Small intestine (tissue), 7 donors: ENCODE measurements around the gene CIITA. TPM values are rescaled to one million over a fixed set of nuclear protein-coding genes. Genes with fewer than 3 reads are reported as not detected.
"Not testable (repeated sequence)": the region's sequence is repeated elsewhere in the genome, so short reads cannot be mapped to it uniquely, and the experiment has no call there.

Experiments used
- DNase-seq, 2 donors: peaks; one replicate each; pipeline versions ENCODE4 v3.0.0 to v3.0.0-alpha.2; 2013
- FAIRE-seq: peaks from 2 replicates; lab custom pipeline; 2012; peaks lifted over from hg19 to GRCh38; lab: Jason Lieb, UNC
- H3K27ac ChIP-seq, 3 donors: one replicate each; pipeline ENCODE4 v1.5.1; 2013; ENCODE audit warnings: low read length in 2 of 3, mild to moderate bottlenecking in 2 of 3, control low read depth in 1 of 3, inconsistent platforms in 1 of 3, low read depth in 1 of 3, moderate library complexity in 1 of 3
- H3K27me3 ChIP-seq, 3 donors: one replicate each; pipeline ENCODE4 v1.6.1; 2013; ENCODE audit warnings: low read length in 3 of 3, inconsistent platforms in 1 of 3; ENCODE audit not compliant: control insufficient read depth in 3 of 3, insufficient read depth in 3 of 3
- H3K36me3 ChIP-seq, 3 donors: one replicate each; pipeline ENCODE4 v1.6.1; 2013; ENCODE audit warnings: low read length in 3 of 3, inconsistent platforms in 1 of 3, low read depth in 1 of 3, mild to moderate bottlenecking in 1 of 3, moderate library complexity in 1 of 3; ENCODE audit not compliant: control insufficient read depth in 3 of 3, insufficient read depth in 2 of 3
- H3K4me1 ChIP-seq, 3 donors: one replicate each; pipeline ENCODE4 v1.6.1; 2013; ENCODE audit warnings: low read length in 2 of 3, inconsistent platforms in 1 of 3, low read depth in 1 of 3, mild to moderate bottlenecking in 1 of 3, moderate library complexity in 1 of 3; ENCODE audit not compliant: control insufficient read depth in 3 of 3, insufficient read depth in 2 of 3
- H3K4me3 ChIP-seq, 3 donors: one replicate each; pipeline ENCODE4 v1.5.1; 2013; ENCODE audit warnings: low read length in 3 of 3, control low read depth in 1 of 3, inconsistent platforms in 1 of 3, low read depth in 1 of 3, mild to moderate bottlenecking in 1 of 3, moderate library complexity in 1 of 3
- H3K9me3 ChIP-seq, 2 donors: one replicate each; pipeline ENCODE4 v1.6.1; 2013; ENCODE audit warnings: low read depth in 1 of 2, low read length in 1 of 2; ENCODE audit not compliant: control insufficient read depth in 2 of 2, insufficient read depth in 1 of 2
- WGBS, 3 donors: extraction: QIAGEN DNeasy Blood & Tissue Kit; methylation state at CpG; one replicate each; pipeline ENCODE4 v1.1.7; 2013; 5-methylcytosine and 5-hydroxymethylcytosine counted together
- polyA plus RNA-seq, 4 donors: library from polyadenylated mRNA; stranded (reverse) in 3 of 4; unstranded in 1 of 4; fragments of 200-250 nt in 3 of 4; fragments of 120-200 nt in 1 of 4; gene quantifications; one replicate each; pipeline versions ENCODE4 v1.2.1 to v1.2.3, GENCODE V29; 2013
- donor health status: healthy with polysubstance abuse.
- donor health status: control.
- donor health status: control.
- donor health status: Bipolar disorder and iron deficiency.
- donor health status: healthy.

CIITA gene
- polyA plus RNA-seq, 4 donors: 8.1 to 11.7 (median 10.4) TPM

GRCh38 chr16:10964039-10964890, 87.3 kb downstream of the CIITA start:
- Histone ChIP-seq H3K27ac (peak overlapping the region in 1 of 3 donors; percentile 13), H3K9me3 (no peaks in the 10 kb centered on the region), H3K27me3 (no peaks in the 10 kb centered on the region), H3K4me3 (no peak overlapping the region), H3K4me1 (peaks cover 0 to 5% (median 0%) of the 10 kb centered on the region in 3 donors), H3K36me3 (peaks cover 4 to 40% (median 11%) of the 10 kb centered on the region in 3 donors)
- FAIRE-seq: no peak
- 31 to 36% (median 35%) methylated on average over 20 of the region's 20 CpGs for WGBS, 3 donors
- peak; percentile 75 to 86 for DNase-seq

DNA sequence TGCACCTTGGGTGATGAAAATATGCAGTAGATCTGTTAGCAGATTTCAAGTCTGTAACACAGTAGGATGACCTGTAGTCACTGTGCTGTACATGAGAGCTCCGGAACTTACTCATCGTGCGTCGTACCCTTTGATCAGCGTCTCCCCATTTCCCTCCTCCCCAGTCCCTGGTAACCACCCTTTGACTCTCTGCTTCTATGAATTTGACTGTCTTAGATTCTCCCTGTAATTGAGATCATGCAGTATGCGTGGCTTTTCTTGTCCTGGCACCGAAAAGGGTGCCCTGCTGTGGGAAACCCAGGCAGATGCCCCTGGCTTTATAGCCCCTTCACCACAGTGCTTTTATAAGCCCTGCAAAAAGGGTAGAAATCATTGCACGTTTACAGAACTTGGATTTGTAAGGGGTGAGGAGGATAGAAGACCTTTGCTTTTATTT, 87.9 kb downstream of the CIITA start:
- no peaks in the 10 kb centered on the region for H3K27me3 ChIP-seq
- 65 to 85% (median 76%) methylated on average over 8 of the region's 8 CpGs for WGBS, 3 donors
- peaks cover 4 to 41% (median 11%) of the 10 kb centered on the region in 3 donors for H3K36me3 ChIP-seq
- H3K4me3 ChIP-seq: no peak overlapping the region
- H3K27ac ChIP-seq: peak overlapping the region in 1 of 3 donors; percentile 30
- no peak for FAIRE-seq
- peaks cover 0 to 5% (median 0%) of the 10 kb centered on the region in 3 donors for H3K4me1 ChIP-seq
- H3K9me3 ChIP-seq: no peaks in the 10 kb centered on the region
- DNase-seq: no peak

GRCh38 chr16:10965440-10966061, 88.5 kb downstream of the CIITA start:
- H3K36me3 ChIP-seq: peaks cover 4 to 45% (median 11%) of the 10 kb centered on the region in 3 donors
- H3K27me3 ChIP-seq: no peaks in the 10 kb centered on the region
- FAIRE-seq (no peak), DNase-seq (no peak)
- H3K27ac ChIP-seq: no peak overlapping the region
- H3K4me3 ChIP-seq: no peak overlapping the region
- peaks cover 0 to 5% (median 0%) of the 10 kb centered on the region in 3 donors for H3K4me1 ChIP-seq
- no peaks in the 10 kb centered on the region for H3K9me3 ChIP-seq
- WGBS, 3 donors: 69 to 76% (median 73%) methylated on average over 6 of the region's 6 CpGs

DNA sequence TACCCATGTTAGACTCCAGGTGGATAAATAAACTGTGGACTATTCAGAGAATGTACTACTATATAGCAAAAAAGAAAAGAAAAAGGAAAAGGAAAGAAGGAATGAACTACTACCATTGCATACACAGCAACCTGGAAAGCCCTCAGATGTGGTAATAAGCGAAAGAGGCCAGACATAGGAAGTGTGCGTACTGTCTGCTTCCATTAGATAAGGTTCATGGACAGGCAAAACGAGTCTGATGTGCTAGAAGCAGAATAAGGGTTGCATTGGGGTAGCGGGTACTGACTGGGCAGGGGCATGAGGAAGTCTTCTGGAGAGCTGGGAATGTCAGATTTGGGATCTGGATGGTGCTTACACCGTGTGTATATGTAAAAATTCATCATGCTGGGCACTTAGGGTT, 89.1 kb downstream of the CIITA start:
- Histone ChIP-seq H3K9me3 (no peaks in the 10 kb centered on the region), H3K27me3 (no peaks in the 10 kb centered on the region), H3K4me1 (peaks cover 0 to 5% (median 0%) of the 10 kb centered on the region in 3 donors), H3K4me3 (no peak overlapping the region), H3K27ac (no peak overlapping the region), H3K36me3 (peaks cover 4 to 49% (median 11%) of the 10 kb centered on the region in 3 donors)
- DNase-seq: no peak
- no peak for FAIRE-seq
- WGBS, 3 donors: 84 to 87% (median 85%) methylated on average over 5 of the region's 5 CpGs

DNA sequence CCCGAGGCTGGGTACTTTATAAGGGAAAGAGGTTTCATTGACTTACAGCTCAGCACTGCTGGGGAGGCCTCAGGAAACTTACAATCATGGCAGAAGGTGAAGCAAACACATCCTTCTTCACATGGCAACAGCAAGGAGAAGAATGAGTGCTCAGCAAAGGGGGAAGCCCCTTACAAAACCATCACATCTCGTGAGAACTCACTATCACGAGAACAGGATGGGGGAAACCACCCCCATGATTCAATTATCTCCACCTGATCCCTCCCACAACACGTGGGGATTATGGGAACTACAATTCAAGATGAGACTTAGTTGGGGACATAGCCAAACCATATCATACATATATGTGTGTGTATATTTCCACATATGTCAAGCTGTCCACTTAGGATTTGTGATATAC, 89.6 kb downstream of the CIITA start:
- not testable (repeated sequence) for H3K27me3 ChIP-seq, H3K4me1 ChIP-seq, FAIRE-seq, H3K27ac ChIP-seq, H3K4me3 ChIP-seq, H3K9me3 ChIP-seq, DNase-seq
- WGBS, 3 donors: 59 to 68% (median 65%) methylated on average over 4 of the region's 4 CpGs
- peaks cover 4 to 51% (median 11%) of the 10 kb centered on the region in 3 donors for H3K36me3 ChIP-seq

GRCh38 chr16:10967986-10968385, 91.0 kb downstream of the CIITA start:
- Histone ChIP-seq H3K4me1 (peaks cover 0 to 5% (median 0%) of the 10 kb centered on the region in 3 donors), H3K27me3 (no peaks in the 10 kb centered on the region), H3K27ac (no peak overlapping the region), H3K9me3 (no peaks in the 10 kb centered on the region), H3K4me3 (no peak overlapping the region), H3K36me3 (peaks cover 3 to 46% (median 9%) of the 10 kb centered on the region in 3 donors)
- 61 to 83% (median 64%) methylated on average over 5 of the region's 5 CpGs for WGBS, 3 donors
- no peak for DNase-seq
- FAIRE-seq: no peak

GRCh38 chr16:10968498-10968897, 91.5 kb downstream of the CIITA start:
- Histone ChIP-seq H3K4me1 (peaks cover 0 to 5% (median 0%) of the 10 kb centered on the region in 3 donors), H3K36me3 (peaks cover 0 to 45% (median 11%) of the 10 kb centered on the region in 3 donors), H3K27me3 (no peaks in the 10 kb centered on the region), H3K9me3 (no peaks in the 10 kb centered on the region), H3K4me3 (no peak overlapping the region), H3K27ac (no peak overlapping the region)
- no peak for FAIRE-seq
- 87 to 93% (median 89%) methylated on average over 3 of the region's 3 CpGs for WGBS, 3 donors
- DNase-seq: no peak

DNA sequence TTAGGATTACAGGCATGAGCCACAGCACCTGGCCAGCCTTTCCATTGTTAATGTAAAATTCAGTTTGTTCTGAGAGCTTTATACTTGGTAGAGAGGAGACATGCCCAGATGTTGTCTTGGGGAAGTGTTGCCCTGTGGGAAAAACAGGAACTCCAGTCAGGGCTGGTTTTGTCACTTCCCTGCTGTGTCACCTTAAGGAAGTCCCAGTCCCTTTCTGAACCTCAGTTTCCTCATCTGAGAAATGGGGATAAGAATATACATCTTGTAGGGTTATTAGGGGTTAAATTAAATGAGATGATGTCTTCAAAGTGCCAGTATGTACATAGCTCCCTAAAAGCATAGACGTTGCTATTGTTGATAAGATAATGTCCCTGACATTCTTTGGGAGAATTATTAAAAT, 92.6 kb downstream of the CIITA start:
- no peaks in the 10 kb centered on the region for H3K9me3 ChIP-seq
- FAIRE-seq (no peak), DNase-seq (no peak)
- H3K4me1 ChIP-seq: no peaks in the 10 kb centered on the region
- H3K27ac ChIP-seq: no peak overlapping the region
- H3K27me3 ChIP-seq: no peaks in the 10 kb centered on the region
- 22 to 47% (median 34%) methylated on average over 1 of the region's 1 CpG for WGBS, 3 donors
- H3K4me3 ChIP-seq: no peak overlapping the region
- peaks cover 0 to 44% (median 14%) of the 10 kb centered on the region in 3 donors for H3K36me3 ChIP-seq
